HG03460 (cell line): ENCODE data around the gene MRPS21.

Source experiments
- ATAC-seq: cut with Tn5 transposase; IDR thresholded peaks from one replicate; pipeline ENCODE4 v1.9.1; 2021; ENCODE audit not compliant: unreplicated experiment

MRPS21 gene

DNA sequence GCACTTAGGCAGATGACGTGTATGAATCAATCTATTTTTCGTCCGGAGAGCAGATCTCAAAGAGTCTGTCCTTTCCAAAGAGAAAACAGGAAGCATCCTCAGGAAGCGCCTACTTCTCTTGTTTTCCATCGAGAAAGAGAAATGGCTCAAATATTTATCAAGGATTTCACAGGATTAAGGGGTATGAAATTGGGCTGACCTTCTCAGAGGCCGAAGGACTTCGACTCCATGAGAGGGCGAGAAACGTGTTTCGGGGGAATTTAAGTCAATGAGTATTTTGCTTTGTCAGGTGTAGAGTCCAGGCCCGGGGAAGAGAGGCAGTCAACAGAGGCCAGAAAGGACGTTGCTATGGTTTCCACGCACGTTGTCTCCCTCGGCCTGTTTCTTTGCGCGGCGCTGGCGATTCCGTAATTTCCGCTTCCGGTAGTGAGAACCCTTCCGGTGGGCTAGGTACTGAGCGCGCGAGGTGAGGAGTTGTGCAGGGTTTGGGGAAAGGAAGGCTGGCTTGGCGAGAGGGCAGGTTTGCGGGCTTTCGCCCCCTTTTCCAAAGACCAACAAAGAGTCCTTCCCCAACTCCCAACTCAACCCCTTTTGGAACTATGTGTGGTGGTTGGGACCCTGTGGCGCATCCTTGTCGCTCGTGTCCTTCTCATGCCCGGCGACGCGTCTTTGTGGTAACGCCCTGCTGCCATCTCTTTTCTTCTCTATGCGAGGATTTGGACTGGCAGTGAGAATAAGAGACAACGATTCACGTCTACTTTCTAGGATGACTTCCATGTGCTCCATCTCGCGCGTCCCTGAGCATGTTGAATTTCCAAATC, at the start of gene MRPS21:
TSS of gene MRPS21 (plus strand) at position 429 of the 821 bp plus-strand sequence. CDS start 506 bp downstream, outside the sequence.
- peak; percentile 98 for ATAC-seq

DNA sequence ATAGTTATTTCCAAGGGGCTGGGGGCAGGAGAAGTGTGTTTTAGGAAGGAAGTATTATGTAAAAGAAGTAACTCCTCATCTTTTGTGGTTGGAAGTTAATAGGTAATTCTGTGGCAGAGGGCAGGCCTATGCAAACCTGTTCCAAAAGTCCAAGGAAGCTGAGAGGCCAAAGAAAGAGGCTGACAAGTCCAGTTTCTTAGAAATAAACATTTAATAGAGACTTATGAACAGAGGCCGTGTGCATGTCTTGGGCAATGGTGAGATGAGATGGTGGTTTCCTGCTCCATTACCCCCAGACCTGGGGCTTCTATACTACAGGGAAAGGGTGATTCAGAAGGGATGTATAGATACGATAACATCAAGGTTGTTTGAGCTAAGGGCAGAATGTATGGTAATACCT, 43.7 kb upstream of the MRPS21 start:
- ATAC-seq = no peak

DNA sequence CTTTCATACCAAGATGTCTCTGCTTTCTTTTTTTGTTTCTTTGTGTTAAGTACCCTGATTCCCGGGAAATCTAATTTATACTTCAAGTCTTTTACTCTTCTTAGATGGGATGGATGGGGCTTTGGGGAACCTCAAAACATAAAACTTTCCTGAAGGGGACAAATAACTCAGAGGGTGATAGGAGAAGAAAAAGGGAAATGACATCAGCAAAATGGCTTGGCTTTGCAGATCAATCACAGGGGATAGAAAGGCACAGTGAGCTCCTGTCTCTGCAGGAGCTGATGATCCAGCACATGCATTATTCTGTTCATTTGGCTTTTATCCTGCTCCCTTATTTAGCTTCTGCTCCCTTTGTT, 37.5 kb upstream of the MRPS21 start:
- ATAC-seq = no peak

DNA sequence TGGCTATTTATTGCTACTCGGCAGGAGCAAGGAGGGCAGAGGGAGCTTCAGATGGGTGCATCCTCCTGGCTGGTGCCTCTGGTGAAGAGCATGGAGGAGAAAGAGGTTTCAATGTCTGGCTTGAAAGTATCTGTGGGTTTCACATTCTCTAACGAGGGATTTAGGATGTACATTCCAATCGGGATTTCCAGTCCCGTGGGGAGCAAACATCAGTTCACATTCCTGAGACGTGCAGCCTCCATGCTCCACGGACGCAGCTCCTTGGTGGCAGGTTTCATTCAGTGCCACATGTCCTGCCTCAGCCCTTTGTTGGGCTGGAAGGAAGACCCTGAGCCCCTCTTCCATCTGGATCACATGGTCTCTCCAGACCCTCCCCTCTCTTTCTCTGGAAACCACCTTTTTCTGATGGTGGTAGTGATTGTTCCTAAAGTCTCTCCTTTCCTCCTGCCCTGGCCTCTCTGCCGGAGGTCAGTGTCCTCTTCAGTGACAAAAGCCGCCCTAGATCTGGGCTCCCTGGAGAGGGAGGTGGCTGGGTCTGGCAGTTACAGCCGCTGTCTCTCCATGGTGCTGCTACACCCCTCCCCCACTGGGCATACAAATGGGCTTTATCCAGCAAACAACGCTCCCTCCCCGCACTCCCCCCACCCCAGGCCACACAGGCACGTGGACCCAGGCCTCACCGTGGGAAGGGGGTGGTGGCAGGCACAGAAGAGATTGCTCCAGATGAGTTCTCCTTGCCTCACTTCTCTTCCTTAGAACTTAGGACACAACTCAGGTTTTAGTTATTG, 36.9 kb upstream of the MRPS21 start:
- no peak for ATAC-seq

DNA sequence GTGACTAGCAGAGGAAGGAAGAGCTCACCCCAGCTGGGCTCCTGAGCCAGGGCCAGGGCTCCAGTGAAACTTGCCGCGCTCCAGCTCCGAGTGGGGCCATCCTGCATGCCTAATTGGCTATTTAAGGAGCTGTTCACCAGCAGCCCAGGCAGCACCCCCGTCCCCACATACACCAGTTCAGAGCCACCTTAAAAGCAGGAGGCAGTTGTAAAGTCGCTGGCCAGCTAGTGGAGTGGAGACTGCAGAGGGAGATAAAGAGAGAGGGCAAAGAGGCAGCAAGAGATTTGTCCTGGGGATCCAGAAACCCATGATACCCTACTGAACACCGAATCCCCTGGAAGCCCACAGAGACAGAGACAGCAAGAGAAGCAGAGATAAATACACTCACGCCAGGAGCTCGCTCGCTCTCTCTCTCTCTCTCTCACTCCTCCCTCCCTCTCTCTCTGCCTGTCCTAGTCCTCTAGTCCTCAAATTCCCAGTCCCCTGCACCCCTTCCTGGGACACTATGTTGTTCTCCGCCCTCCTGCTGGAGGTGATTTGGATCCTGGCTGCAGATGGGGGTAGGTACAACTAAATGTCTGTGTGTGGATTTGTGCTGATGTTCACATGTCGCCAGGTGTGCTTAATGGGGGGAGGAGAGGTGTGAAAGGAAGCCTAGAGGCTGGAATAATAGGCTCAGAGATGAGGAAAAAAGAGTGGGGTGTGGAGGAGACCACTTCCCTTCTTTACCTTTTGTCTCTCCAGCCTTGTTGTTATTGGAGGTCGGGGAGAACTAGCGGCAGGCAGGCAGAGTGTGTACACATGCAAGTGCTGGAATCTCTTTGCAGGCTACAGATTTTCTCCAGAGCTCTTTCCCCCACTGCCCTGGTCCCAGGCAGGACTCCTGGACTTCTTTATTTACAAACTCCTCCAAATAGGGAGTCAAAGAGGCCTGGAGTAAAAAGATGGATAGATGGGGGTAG, 35.8 kb upstream of the MRPS21 start, which contains the start of gene CA14:
TSS of gene CA14 (plus strand) at position 151 of the 962 bp plus-strand sequence. CDS start at position 506, 355 bp downstream.
- no peak for ATAC-seq

DNA sequence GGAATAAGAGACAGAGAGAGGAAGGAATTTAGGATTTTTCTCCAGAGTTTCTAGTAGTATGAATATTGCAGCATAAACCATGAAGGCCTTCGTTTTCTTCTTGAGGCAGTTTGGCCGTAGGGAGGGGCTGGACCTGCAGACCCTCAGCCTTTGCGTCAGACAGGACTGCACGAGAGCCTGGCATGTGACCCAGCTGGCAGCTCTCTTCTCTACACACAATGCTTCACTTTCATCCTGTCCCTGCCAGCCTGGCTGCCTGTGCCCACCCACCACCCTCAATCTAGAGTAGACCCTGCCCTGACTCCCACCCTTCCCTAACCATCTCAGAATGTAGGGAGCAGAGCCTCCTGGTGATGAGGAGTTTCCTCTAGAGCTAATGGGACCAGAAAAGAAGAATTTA, 34.4 kb upstream of the MRPS21 start:
- ATAC-seq = no peak

DNA sequence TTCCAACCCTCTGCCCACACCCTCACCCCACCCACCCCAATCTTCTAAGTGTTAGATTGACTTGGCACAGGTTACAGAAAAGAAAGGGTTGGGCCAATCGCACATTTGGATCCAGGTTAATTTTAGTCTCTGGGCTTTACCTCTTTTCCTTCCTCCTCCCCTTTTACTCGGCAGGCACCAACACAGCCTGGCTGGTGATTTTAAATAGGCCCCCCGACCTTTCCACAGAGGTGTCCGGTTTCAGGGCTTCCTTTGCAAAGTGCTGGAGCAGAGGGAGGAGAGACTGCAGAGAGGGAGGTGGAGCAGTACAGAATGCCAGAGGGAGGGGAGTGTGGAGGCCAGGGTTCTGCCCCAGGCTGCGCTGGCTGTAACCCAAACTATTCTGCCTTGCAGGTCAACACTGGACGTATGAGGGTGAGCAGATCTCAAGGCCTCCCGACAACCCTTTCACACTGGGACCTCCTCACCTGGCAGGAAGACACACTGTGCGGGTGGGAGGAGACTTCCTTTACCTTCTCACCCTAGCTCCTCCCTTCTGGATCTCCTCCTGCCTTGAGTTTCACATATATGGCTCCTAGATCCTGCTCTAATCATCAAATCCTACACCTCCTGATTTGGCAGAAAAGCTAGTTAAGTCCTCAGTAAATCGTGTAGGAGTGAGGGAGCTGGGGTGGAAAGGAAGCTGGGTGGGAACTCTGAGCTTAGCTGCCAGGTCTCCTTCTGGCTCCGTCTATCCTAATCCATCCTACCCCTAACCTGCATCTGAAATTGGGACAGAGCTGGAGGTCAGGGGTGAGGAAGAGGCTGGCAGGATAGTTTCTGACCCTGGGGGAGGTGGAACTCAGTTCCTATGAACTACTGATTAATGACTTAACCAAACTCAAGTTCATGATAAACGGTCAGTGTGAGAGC, 33.6 kb upstream of the MRPS21 start:
- no peak for ATAC-seq

DNA sequence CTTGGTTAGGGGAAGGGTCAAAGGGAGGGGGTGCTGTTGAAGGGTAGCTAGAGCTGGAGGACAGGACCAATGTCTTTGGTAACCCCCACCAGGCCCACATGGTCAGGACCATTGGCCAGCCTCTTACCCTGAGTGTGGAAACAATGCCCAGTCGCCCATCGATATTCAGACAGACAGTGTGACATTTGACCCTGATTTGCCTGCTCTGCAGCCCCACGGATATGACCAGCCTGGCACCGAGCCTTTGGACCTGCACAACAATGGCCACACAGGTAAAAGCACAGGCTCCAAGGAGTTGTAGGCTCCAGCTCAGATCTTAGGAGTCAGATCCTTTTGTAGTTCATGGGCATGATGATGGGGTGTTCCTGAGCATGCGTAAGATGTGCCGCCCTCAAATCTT, 32.3 kb upstream of the MRPS21 start:
- ATAC-seq = no peak

DNA sequence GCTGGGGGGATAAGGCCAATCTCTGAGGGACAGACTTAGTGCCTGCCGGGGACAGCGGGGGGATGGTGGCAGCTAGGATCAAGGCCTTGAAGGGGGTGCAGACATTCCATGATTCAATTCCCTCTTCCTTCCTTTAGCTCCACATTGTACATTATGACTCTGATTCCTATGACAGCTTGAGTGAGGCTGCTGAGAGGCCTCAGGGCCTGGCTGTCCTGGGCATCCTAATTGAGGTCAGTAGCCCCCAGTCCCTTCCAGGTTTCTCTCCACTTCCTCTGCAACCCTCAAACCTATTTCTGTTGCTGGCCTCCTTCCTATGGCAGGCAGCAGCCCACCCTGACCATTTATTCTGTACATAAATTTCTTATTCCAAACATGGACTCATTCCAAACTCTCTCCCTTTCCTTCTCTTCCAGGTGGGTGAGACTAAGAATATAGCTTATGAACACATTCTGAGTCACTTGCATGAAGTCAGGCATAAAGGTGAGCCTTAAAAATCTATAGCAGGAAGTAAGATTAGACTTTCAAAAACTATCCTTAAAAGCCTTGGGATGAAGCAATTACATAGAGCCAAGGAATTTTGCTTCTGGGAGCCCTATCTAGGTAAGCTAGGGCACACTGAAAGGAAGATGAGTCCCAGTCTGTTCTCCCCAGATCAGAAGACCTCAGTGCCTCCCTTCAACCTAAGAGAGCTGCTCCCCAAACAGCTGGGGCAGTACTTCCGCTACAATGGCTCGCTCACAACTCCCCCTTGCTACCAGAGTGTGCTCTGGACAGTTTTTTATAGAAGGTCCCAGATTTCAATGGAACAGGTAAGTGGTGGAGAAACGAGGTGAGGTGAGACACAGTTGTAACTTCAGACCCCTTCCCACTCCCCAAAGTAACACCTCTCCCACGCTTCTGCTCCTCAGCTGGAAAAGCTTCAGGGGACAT, 31.0 kb upstream of the MRPS21 start:
- no peak for ATAC-seq

DNA sequence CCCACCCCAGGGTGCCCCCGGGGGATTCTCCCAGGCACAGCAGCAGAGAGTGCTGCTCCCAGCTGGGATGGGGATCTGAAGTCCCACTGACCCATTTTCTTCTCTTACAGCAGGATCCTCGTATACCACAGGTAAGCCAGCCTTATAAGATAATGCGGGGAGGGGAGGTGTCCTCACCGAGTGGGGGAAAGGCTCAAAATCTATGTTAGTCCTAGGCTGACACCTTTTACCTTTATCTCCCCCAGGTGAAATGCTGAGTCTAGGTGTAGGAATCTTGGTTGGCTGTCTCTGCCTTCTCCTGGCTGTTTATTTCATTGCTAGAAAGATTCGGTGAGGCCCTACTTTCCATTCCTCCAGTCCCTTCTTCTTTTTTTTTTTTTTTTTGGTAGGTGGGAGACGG, 30.1 kb upstream of the MRPS21 start:
- ATAC-seq = no peak

DNA sequence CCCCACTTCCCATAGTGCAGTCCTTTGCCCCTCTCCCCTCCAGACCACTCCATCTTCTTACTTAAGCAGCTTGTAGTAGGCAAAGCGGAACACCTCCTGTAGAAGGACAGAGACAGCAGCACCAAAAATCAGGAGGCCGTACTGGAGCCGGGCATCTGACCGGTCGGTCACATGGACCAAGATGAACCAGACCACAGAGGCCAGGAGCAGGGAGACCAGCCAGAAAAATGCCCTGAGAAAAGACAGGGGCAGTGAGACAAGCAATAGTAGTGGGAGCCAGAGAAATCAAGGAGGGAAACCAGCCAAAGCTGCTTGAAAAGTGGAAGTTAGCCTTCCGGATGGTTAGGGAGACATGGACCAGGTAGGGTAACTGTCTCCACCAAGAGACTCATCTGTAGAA, 25.8 kb upstream of the MRPS21 start:
- no peak for ATAC-seq

DNA sequence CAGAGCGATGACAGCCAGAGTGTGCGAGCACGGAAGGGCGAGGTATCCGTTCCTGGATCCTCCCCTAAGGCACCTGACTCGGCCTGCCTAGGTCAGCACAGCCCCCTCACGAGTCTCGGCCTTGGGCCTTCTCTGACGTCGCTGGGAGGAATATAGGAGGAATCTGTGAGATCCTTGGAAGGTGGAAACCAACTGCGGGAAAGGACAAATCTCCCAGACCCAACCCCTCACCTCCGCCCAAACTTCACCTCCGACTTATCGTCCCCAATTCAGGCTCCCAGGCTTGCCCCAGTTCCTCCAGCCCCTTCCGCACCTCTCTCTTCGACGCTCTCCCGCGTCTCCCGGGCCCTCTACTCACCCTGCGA, 25.3 kb upstream of the MRPS21 start:
- ATAC-seq = peak; percentile 15

DNA sequence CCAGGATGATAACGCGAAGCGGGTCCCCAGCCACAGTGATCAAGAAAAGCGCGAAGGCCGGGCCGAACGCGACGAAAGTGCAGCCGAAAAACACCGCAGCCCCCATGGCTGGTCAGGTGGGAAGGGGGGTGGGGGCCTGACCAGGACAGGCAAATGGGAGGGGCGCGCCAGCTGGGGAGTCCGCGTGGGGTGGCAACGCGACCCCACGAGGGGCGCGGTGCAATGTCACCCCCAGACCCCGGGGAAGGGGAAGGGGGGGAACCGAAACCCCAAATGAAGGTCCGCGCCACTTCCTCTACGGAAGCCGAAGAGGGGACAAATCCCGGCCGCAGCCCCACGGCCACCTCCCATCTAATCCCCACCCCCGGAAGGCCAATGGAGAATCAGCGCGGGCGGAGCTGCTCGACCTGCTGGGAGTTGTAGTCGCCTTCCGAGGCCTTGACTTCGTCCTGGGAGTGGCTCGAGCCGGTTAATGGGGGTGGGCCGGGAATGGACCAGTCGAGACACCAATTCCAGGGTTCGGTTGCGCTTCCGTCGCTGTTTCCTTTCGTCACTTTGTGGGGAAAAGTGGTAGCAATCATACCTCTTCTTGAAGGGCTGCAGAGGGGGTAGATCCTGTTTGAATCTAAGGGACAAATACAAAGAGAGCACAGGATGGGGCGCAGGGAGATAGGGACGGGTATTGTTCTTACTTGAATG, 24.8 kb upstream of the MRPS21 start, which contains the start of gene APH1A:
TSS of gene APH1A (minus strand) at position 312 of the 699 bp plus-strand sequence. CDS start at position 106, 206 bp downstream.
- peak; percentile 85 for ATAC-seq

DNA sequence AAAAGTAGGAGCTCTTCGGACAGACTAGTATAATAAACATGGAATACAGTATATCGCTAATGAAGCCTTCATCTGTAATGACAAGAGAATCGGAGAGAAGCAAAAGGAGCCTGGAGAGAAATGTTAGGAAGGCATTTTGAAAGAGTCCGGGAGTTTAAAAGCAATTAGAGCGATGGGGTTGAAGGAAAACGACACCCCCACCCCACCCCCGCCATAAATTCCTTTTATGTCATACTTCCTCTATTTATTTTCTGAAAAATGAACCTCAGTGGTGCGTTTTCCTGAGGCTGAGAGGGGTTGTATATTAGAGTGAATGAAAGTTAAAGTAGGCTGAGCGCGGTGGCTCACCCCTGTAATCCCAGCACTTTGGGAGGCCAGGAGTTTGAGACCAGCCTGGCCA, 24.2 kb upstream of the MRPS21 start:
- ATAC-seq = no peak

DNA sequence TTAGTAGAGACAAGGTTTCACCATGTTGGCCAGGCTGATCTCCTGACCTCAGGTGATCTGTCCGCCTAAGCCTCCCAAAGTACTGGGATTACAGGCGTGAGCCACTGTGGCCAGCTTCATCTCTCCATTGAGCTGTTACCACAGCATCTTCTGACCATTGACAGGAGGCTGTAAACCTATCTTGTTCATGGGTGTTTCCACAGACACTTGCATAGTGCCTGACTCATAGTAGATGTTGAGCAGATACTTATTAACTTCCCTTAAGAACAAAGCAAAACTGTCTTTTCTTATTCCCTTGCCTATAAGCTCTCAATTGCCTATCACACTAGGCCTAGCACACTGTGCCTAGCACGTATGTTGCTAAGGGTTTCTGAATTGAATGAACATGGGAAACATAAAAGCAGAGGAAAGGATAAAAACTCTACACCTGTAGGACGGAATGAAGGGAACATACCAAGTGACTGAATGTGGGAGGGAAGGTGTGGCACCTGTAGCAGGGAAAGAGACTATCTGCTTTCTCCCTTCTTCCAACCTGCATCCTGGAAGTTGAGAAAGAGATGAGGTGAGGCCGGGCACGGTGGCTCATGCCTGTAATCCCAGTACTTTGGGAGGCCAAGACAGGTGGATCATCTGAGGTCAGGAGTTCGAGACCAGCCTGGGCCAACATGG, 22.2 kb upstream of the MRPS21 start:
- ATAC-seq = no peak

DNA sequence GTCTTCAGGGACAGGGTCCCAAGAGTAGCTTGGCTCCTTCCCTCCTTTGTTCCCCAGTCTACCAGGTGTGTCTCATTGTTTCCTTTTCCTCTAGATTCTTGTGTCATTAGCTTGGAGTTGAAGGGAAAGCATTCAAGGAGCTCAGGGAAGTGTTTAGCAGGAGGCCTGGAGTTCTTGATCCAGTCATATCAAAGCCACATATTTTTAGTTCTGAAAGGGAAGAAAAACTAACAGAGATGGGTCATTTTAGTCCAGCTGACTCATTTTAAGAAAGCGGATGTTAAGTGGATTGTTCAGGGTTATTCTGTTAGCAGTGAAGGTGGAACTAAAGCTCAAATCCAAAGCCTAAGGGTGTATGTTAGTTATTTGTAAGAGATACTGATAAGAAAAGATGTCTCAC, 20.4 kb upstream of the MRPS21 start:
- no peak for ATAC-seq

DNA sequence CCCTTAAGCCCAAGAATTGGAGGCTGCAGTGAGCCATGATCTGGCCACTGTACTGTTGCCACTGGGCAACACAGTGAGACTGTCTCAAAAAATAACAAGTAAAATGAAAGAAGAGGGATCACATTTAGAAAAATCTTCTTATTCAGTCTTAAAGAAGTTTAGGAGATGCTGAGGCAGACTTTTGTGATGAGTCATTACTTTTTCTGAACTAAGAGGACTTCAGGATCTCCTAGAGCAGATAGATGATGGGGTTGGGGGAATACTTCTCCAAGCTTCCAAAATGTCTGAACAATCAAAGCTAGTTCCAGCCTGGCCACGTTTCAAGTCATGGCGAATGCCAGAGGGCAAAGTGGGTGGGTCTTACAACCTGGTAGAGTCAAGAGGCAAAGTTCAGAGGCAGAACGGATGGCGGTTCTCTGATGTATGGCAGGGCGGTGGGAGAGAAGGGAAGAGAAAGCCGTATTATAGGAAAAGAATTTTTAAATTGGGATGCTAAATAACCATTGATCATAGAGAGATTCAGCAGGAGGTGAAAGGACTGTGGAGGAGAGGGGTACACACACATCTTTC, 13.4 kb upstream of the MRPS21 start:
- ATAC-seq = no peak
